Neural cell (in vitro differentiated cells): Measurements from ENCODE around the gene SGPP1. TPM values are rescaled to one million over a fixed set of nuclear protein-coding genes. Genes with fewer than 3 reads are reported as not detected.

Experiments
- H2AFZ ChIP-seq: fragments of 200-600, 300-800 bp; sonication (generic), shearing (Covaris generic); 2 replicates; pipeline ENCODE4 v1.6.0; 2014; ENCODE audit warnings: low read depth, mild to moderate bottlenecking, antibody characterized with exemption, low read length, moderate library complexity
- H3F3A ChIP-seq: fragments of 200-600 bp; shearing (Covaris generic); 2 replicates; pipeline ENCODE4 v1.6.1; 2016; ENCODE audit warnings: mild to moderate bottlenecking, moderate library complexity, mixed read lengths, antibody characterized with exemption, low read length; ENCODE audit not compliant: insufficient read depth, poor library complexity, severe bottlenecking
- H3K27ac ChIP-seq: fragments of 200-600, 300-800 bp; sonication (generic), shearing (Covaris generic); 2 replicates; pipeline ENCODE4 v1.5.1; 2014; ENCODE audit warnings: mild to moderate bottlenecking, low read length, moderate library complexity
- H3K27me3 ChIP-seq: fragments of 300-800, 200-600 bp; sonication (generic), shearing (Covaris generic); 2 replicates; pipeline ENCODE4 v1.6.0; 2014; ENCODE audit warnings: mild to moderate bottlenecking, low read depth, low read length, moderate library complexity; ENCODE audit not compliant: insufficient read depth
- H3K36me3 ChIP-seq: fragments of 300-800, 200-600 bp; sonication (generic), shearing (Covaris generic); 2 replicates; pipeline ENCODE4 v1.5.1; 2014; ENCODE audit warnings: mild to moderate bottlenecking, antibody characterized with exemption, low read length, moderate library complexity; ENCODE audit not compliant: insufficient read depth
- H3K4me2 ChIP-seq: fragments of 300-800, 200-600 bp; sonication (generic), shearing (Covaris generic); 2 replicates; pipeline ENCODE4 v1.6.0; 2014; ENCODE audit warnings: mild to moderate bottlenecking, low read length
- H3K4me3 ChIP-seq: fragments of 300-800, 200-600 bp; sonication (generic), shearing (Covaris generic); 2 replicates; pipeline ENCODE4 v1.5.1; 2014; ENCODE audit warnings: mild to moderate bottlenecking, low read length, moderate library complexity
- H3K79me2 ChIP-seq: fragments of 200-600 bp; shearing (Covaris generic); replicated peaks from 2 replicates; pipeline ENCODE4 v1.6.0; 2014; ENCODE audit warnings: mild to moderate bottlenecking, low read length, moderate library complexity; ENCODE audit not compliant: insufficient read depth
- H3K9ac ChIP-seq: fragments of 300-800, 200-600 bp; sonication (generic), shearing (Covaris generic); 2 replicates; pipeline ENCODE4 v1.6.1; 2016; ENCODE audit warnings: mild to moderate bottlenecking, low read length, mixed read lengths
- H3K9me2 ChIP-seq: fragments of 200-600 bp; shearing (Covaris generic); 2 replicates; pipeline ENCODE4 v1.6.1; 2016; ENCODE audit warnings: mild to moderate bottlenecking, low read length, mixed read lengths; ENCODE audit not compliant: insufficient read depth
- H3K9me3 ChIP-seq: fragments of 200-600, 300-800 bp; sonication (generic), shearing (Covaris generic); 2 replicates; pipeline ENCODE4 v1.6.1; 2016; ENCODE audit warnings: mild to moderate bottlenecking, mixed run types, low read length, moderate library complexity, mixed read lengths
- H4K20me1 ChIP-seq: fragments of 200-600 bp; shearing (Covaris generic); 2 replicates; pipeline ENCODE4 v1.6.1; 2016; ENCODE audit warnings: mild to moderate bottlenecking, mixed run types; ENCODE audit not compliant: insufficient read depth
- CTCF ChIP-seq: fragments of 450-650 bp; IDR thresholded peaks from 2 replicates; pipeline ENCODE4 v1.5.1; 2014; ENCODE audit warnings: antibody characterized with exemption, mild to moderate bottlenecking, moderate library complexity; ENCODE audit not compliant: poor library complexity, severe bottlenecking
- EP300 ChIP-seq: fragments of 450-650 bp; conservative IDR thresholded peaks from 2 replicates; pipeline ENCODE4 v1.6.1; 2014; ENCODE audit warnings: antibody characterized with exemption, mild to moderate bottlenecking, moderate library complexity; ENCODE audit not compliant: poor library complexity, severe bottlenecking
- EZH2 ChIP-seq: fragments of 200-600, 300-800 bp; shearing (Covaris generic), sonication (generic); IDR thresholded peaks from 2 replicates; pipeline ENCODE4 v1.6.1; 2014; ENCODE audit warnings: antibody characterized with exemption, low read length, borderline replicate concordance, mild to moderate bottlenecking; ENCODE audit not compliant: insufficient read depth, poor library complexity, severe bottlenecking
- MXI1 ChIP-seq: fragments of 450-650 bp; conservative IDR thresholded peaks from 2 replicates; pipeline ENCODE4 v1.6.1; 2014; ENCODE audit warnings: antibody characterized with exemption, mild to moderate bottlenecking; ENCODE audit not compliant: poor library complexity, severe bottlenecking
- POLR2AphosphoS5 ChIP-seq: IDR thresholded peaks from 2 replicates; pipeline ENCODE4 v1.6.1; 2012
- RAD21 ChIP-seq: fragments of 450-650 bp; conservative IDR thresholded peaks from 2 replicates; pipeline ENCODE4 v1.6.1; 2014; ENCODE audit warnings: antibody characterized with exemption, mild to moderate bottlenecking, moderate library complexity
- REST ChIP-seq: IDR thresholded peaks from 2 replicates; pipeline ENCODE4 v1.6.1; 2012; ENCODE audit warnings: borderline replicate concordance
- SMC3 ChIP-seq: fragments of 450-650 bp; conservative IDR thresholded peaks from 2 replicates; pipeline ENCODE4 v1.6.1; 2014; ENCODE audit warnings: antibody characterized with exemption, mild to moderate bottlenecking, moderate library complexity; ENCODE audit not compliant: poor library complexity
- TAF1 ChIP-seq: IDR thresholded peaks from 2 replicates; pipeline ENCODE4 v1.6.1; 2012; ENCODE audit warnings: low read depth
- polyA plus RNA-seq: library from polyadenylated mRNA; depleted of rRNA; stranded (reverse); fragments of >200 nt; gene quantifications from 2 replicates; pipeline ENCODE4 v1.2.3, GENCODE V29; 2014

SGPP1 gene
- polyA plus RNA-seq, 1 donor from 2014 or later: 17.7 TPM

- Histone ChIP-seq H3F3A (no peaks in the 10 kb centered on the region), H4K20me1 (no peaks in the 10 kb centered on the region), H2AFZ (no peak overlapping the region), H3K4me2 (no peak overlapping the region), H3K27ac (no peak overlapping the region), H3K27me3 (no peaks in the 10 kb centered on the region), H3K36me3 (no peaks in the 10 kb centered on the region), H3K9me3 (no peaks in the 10 kb centered on the region), H3K9me2 (no peaks in the 10 kb centered on the region), H3K9ac (no peak overlapping the region), H3K79me2 (no peaks in the 10 kb centered on the region), H3K4me3 (no peak overlapping the region)
- no peak for TF ChIP-seq TAF1
- no peak for TF ChIP-seq RAD21
- TF ChIP-seq REST: no peak
- no peak for TF ChIP-seq EP300
- TF ChIP-seq CTCF: no peak
- TF ChIP-seq SMC3: no peak
- no peak for TF ChIP-seq EZH2
- no peak for TF ChIP-seq MXI1
- no peak for TF ChIP-seq POLR2AphosphoS5
Measured at GRCh38 chr14:63764620-63765139, 36.8 kb upstream of the SGPP1 start.

GRCh38 chr14:63764103-63764502, 36.2 kb upstream of the SGPP1 start:
- no peak overlapping the region for H3K4me2 ChIP-seq

More at GRCh38 chr14:63764103-63764502, 36.2 kb upstream of the SGPP1 start:
- H2AFZ ChIP-seq: no peak overlapping the region
- no peak overlapping the region for H3K9ac ChIP-seq
- H3K79me2 ChIP-seq: no peaks in the 10 kb centered on the region
- no peaks in the 10 kb centered on the region for H3K9me3 ChIP-seq
- no peaks in the 10 kb centered on the region for H3F3A ChIP-seq
- H3K4me3 ChIP-seq: no peak overlapping the region
- no peaks in the 10 kb centered on the region for H4K20me1 ChIP-seq
- no peaks in the 10 kb centered on the region for H3K27me3 ChIP-seq
- no peak overlapping the region for H3K27ac ChIP-seq
- no peaks in the 10 kb centered on the region for H3K9me2 ChIP-seq
- TF ChIP-seq REST: no peak
- no peak for TF ChIP-seq EP300
- TF ChIP-seq POLR2AphosphoS5: no peak
- no peak for TF ChIP-seq MXI1
- no peak for TF ChIP-seq TAF1
- no peak for TF ChIP-seq RAD21
- no peak for TF ChIP-seq CTCF
- TF ChIP-seq EZH2: no peak
- TF ChIP-seq SMC3: no peak
- H3K36me3 ChIP-seq: no peaks in the 10 kb centered on the region
